IPS DF 6.9 (cell line): ENCODE data around the gene GOLGA8N.
"Not testable (repeated sequence)": the region's sequence is repeated elsewhere in the genome, so short reads cannot be mapped to it uniquely, and the experiment has no call there.

ENCODE experiments used
- DNase-seq: peaks from one replicate; pipeline ENCODE4 v3.0.0-alpha.2; 2013; ENCODE audit warnings: low read depth, low spot score
- H3K27ac ChIP-seq: one replicate; pipeline ENCODE4 v1.5.1; 2013; ENCODE audit warnings: low read length, control low read depth
- H3K27me3 ChIP-seq: 2 replicates; pipeline ENCODE4 v1.6.1; 2013; ENCODE audit warnings: mild to moderate bottlenecking, low read length; ENCODE audit not compliant: control insufficient read depth, insufficient read depth
- H3K36me3 ChIP-seq: 2 replicates; pipeline ENCODE4 v1.6.1; 2013; ENCODE audit warnings: low read length; ENCODE audit not compliant: control insufficient read depth, insufficient read depth
- H3K4me1 ChIP-seq: 2 replicates; pipeline ENCODE4 v1.6.1; 2013; ENCODE audit warnings: low read length; ENCODE audit not compliant: control insufficient read depth, insufficient read depth
- H3K4me3 ChIP-seq: 2 replicates; pipeline ENCODE4 v1.5.1; 2013; ENCODE audit warnings: mild to moderate bottlenecking, low read length
- H3K9me3 ChIP-seq: 2 replicates; pipeline ENCODE4 v1.6.1; 2013; ENCODE audit warnings: low read length, inconsistent platforms; ENCODE audit not compliant: control insufficient read depth, insufficient read depth
- WGBS: extraction: QIAGEN DNeasy Blood & Tissue Kit; methylation state at CpG from one replicate; pipeline ENCODE4 v1.1.7; 2013; ENCODE audit warnings: mixed read lengths, missing lambda C conversion rate; ENCODE audit not compliant: insufficient read length, insufficient coverage; 5-methylcytosine and 5-hydroxymethylcytosine counted together

GOLGA8N gene

DNA sequence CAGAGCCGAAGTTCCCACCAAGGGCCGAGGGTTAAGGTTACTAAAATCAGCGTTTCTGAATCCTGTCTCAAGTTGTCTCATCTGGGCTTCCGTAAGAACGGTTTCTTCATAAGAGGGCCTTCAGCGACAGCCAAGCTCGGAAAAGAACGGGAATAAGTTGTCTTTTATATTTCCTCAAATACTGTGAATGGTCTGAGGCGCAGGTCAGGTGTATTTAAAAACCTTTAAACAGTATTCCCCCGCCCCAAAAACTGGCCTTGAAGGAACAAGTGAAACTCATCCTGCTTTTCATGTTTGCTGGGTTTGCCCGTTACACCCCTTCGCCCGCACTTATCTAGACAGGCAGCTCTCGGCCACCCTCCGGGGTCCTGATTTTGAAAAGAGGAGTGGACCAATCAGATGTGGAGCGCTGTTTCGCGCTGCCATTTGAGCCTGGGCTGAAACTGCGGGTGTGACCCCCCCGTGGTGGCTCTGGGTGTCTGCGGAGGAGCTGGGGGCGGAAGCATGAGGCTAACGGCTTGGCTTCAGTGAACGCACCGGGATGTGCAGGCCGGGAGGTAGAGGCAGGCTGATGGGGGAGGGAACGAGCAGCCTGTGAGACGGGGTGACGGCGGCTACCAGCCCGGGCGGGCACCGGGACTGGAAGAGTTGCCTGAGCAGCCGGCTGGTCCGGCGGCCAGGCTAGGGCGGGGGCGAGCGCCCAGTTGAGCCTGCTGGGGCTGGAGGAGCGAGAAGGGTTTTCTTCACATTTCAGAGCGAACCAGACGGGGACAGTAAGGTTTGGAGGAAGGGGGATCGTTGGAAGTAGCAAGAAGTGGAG is 22.0 kb downstream of the GOLGA8N start, which contains the start of gene ARHGAP11A:
Gene ARHGAP11A (plus strand): TSS at position 454 of the 820 bp plus-strand sequence. CDS start 708 bp downstream, outside the sequence.
- peak within 1 kb of the TSS; percentile 61; the same call in 1 of the 2 replicates for H3K4me3 ChIP-seq
- no CpG with 5 or more reads among the region's 43 CpGs for WGBS
- not testable (repeated sequence) for H3K4me1 ChIP-seq, H3K36me3 ChIP-seq, H3K27me3 ChIP-seq, H3K9me3 ChIP-seq, H3K27ac ChIP-seq
- DNase-seq = peak; percentile 47

DNA sequence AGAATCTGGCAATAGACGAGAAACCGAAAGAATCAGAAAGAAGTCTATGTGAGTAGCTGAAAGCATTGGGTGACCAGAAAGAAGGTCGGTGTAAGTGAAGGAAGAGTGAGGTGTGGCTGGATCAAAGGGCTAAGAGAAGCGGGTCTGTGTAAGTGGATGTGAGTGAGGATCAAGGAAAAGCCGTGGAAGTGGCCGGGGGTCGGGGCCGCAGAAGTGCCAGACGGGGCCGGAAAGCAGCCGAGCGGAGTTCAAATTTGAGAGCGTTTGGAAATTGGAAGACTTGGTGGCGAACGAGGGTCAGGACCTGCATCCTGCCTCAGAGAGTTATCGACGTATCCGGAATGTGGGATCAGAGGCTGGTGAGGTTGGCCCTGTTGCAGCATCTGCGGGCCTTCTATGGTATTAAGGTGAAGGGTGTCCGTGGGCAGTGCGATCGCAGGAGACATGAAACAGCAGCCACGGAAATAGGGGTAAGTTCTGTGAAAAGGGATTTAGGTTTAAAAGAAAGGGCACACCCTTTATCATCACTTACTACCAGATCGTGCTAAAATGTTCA is 22.7 kb downstream of the GOLGA8N start:
- WGBS = no CpG with 5 or more reads among the region's 24 CpGs
- peak overlapping the region; percentile 61; the same call in 1 of the 2 replicates for H3K4me3 ChIP-seq
- H3K27me3 ChIP-seq, H3K36me3 ChIP-seq, H3K27ac ChIP-seq, H3K9me3 ChIP-seq, DNase-seq, H3K4me1 ChIP-seq: not testable (repeated sequence)

DNA sequence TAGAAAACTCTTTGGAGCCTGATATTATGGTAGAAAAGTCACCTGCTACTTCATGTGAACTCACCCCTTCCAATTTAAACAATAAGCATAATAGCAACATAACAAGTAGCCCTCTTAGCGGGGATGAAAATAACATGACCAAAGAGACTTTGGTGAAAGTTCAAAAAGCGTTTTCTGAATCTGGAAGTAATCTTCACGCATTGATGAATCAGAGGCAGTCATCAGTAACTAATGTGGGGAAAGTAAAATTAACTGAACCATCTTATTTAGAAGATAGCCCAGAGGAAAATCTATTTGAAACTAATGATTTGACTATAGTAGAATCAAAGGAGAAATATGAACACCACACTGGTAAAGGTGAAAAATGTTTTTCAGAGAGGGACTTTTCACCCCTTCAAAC is 43.2 kb downstream of the GOLGA8N start:
- DNase-seq = no peak
- H3K4me1 ChIP-seq = no peaks in the 10 kb centered on the region; the same call in 1 of the 2 replicates
- H3K9me3 ChIP-seq = no peaks in the 10 kb centered on the region
- H3K27ac ChIP-seq = no peak overlapping the region
- no peaks in the 10 kb centered on the region for H3K27me3 ChIP-seq
- H3K36me3 ChIP-seq = peaks cover 14% of the 10 kb centered on the region; the same call in 1 of the 2 replicates
- no CpG with 5 or more reads among the region's 3 CpGs for WGBS
- H3K4me3 ChIP-seq = no peak overlapping the region

DNA sequence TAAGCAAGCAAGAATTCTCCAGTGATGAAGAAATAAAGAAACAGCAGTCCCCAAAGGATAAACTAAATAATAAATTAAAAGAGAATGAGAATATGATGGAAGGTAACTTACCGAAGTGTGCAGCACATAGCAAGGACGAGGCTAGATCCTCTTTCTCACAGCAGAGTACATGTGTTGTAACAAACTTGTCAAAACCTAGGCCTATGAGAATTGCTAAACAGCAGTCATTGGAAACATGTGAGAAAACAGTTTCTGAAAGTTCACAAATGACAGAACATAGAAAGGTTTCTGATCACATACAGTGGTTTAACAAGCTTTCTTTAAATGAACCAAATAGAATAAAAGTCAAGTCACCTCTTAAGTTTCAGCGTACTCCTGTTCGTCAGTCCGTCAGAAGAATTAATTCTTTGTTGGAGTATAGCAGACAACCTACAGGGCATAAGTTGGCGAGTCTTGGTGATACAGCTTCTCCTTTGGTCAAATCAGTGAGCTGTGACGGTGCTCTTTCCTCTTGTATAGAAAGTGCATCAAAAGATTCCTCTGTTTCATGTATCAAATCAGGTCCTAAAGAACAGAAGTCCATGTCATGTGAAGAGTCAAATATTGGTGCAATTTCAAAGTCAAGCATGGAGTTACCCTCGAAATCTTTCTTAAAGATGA is 43.8 kb downstream of the GOLGA8N start:
- DNase-seq = no peak
- Histone ChIP-seq H3K4me3 (no peak overlapping the region), H3K4me1 (no peaks in the 10 kb centered on the region; the same call in 1 of the 2 replicates), H3K27me3 (no peaks in the 10 kb centered on the region), H3K27ac (no peak overlapping the region), H3K9me3 (no peaks in the 10 kb centered on the region), H3K36me3 (peaks cover 14% of the 10 kb centered on the region; the same call in 1 of the 2 replicates)
- no CpG with 5 or more reads among the region's 8 CpGs for WGBS

DNA sequence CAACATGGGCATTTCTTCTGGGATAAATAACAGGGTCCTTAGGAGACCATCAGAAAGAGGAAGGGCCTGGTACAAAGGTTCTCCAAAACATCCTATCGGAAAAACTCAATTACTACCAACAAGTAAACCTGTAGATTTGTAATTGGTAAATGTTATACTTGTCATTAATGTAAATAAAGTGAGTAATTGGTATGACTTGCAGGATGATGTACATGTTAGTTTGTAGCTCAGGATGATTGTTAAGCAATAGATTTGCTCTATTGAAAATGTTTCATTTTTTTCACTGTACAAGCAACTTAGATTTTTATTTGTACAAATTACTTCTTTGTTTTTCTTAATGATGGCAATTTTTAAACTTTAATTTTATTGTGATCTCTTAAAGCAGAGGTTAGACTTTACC is 44.4 kb downstream of the GOLGA8N start:
- no peaks in the 10 kb centered on the region for H3K9me3 ChIP-seq
- no peaks in the 10 kb centered on the region; the same call in 1 of the 2 replicates for H3K4me1 ChIP-seq
- no peak overlapping the region for H3K4me3 ChIP-seq
- H3K36me3 ChIP-seq = peaks cover 14% of the 10 kb centered on the region; the same call in 1 of the 2 replicates
- no peak for DNase-seq
- no peak overlapping the region for H3K27ac ChIP-seq
- WGBS = no CpG with 5 or more reads among the region's 1 CpG
- no peaks in the 10 kb centered on the region for H3K27me3 ChIP-seq

DNA sequence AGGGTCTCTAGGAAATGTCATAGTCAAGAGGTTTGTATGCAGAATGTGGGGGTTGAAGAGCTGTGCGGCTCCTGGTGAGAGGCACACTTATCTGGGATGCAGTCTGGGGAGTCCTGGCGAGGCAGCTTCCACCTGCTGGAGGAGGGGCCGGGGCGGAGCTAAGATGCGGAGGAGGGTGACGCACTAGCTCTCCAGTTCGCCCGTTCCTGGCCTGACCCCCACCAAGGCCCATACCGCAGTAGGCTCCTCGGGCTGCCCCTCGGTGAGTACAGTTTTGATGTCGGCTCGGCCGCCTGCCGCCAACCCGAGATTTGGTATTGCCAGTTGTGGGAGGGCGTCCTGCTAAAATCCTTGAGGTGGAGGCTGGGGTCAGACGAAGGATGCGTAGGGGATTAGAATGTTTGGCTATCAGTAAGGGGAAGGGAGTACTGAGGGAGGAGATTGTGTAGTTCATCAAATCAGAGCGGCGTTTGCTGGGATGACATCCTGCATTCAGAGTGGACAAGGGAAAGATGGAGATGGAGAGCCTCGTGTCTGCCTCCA is 48.3 kb downstream of the GOLGA8N start, which contains the start of gene SCG5:
Gene SCG5 (plus strand): TSS at position 194 of the 543 bp plus-strand sequence. CDS start 1,883 bp downstream, outside the sequence.
- Histone ChIP-seq H3K4me1 (no peaks in the 10 kb centered on the region; the same call in 1 of the 2 replicates), H3K36me3 (peaks cover 8% of the 10 kb centered on the region; the same call in 1 of the 2 replicates), H3K9me3 (no peaks in the 10 kb centered on the region), H3K27me3 (no peaks in the 10 kb centered on the region), H3K4me3 (peak within 1 kb of the TSS; percentile 57; the same call in 1 of the 2 replicates), H3K27ac (no peak within 1 kb of the TSS)
- WGBS = no CpG with 5 or more reads among the region's 22 CpGs
- DNase-seq = peak; percentile 63

DNA sequence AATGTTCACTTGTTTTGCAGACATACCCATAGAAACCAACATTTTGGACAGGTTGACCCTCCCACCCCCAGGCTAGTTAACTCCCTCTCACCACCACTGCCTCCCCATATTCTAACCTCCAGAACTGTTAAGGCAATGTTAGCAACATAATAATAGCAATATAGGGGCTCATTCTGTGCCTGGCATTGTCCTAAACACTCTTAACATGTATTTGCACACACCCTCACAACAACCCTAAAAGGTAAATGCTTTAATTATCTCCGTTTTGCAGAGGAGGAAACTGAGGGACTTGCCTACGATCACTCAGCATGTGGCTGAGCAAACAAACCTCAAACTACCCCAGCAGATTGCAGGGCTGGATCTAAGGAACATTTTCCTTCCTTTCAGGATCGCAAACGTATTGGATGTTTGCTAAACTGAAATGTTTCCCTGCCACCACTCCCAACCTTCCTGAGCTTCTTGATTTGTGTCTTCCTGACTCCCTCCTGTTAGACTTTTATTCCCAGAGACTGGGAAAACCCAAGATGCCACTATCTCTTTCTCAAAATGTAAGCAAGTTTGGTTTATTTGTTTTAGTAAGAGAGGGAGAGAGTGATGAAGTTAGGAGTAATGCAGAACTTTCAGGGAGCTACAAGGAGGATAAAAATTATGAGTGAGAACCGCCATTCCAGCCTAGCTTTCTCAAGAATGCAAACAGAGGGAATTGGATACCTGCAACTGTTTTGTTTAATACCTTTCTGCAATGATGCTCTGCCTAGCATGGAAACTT is 49.6 kb downstream of the GOLGA8N start:
- no peak overlapping the region for H3K4me3 ChIP-seq
- no peak for DNase-seq

DNA sequence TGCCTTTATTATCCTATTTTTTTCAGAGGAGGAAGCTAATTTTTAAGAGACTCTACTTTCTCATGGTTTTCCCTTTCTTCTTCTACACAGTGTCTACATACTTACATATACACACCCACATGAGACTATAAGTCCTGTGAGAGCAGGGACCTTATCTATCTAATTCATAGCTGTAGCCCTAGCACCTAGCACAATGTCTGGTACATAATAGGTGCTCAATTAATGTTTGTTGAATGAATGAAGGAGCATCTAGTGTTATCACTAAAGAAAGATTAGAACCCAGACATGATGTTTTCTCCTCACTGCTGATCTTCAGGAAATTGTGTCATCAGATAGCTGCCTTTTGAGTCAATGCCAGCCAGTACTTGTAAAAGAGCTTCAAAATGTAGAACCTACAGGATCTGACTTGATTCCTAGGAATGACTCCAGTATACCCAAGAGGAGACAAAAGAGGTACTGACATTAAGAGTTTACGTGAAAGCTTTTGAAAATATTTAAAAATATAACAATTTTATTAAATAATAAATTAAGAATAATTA is 50.7 kb downstream of the GOLGA8N start:
- no peaks in the 10 kb centered on the region; the same call in 1 of the 2 replicates for H3K4me1 ChIP-seq
- H3K4me3 ChIP-seq = no peak overlapping the region
- no peak overlapping the region for H3K27ac ChIP-seq
- WGBS = no CpG with 5 or more reads among the region's 1 CpG
- H3K9me3 ChIP-seq = no peaks in the 10 kb centered on the region
- H3K27me3 ChIP-seq = no peaks in the 10 kb centered on the region
- no peak for DNase-seq
- H3K36me3 ChIP-seq = no peaks in the 10 kb centered on the region

More for the DNA sequence above, 49.6 kb downstream of the GOLGA8N start:
- no peak overlapping the region for H3K27ac ChIP-seq
- no peaks in the 10 kb centered on the region for H3K27me3 ChIP-seq
- no peaks in the 10 kb centered on the region for H3K9me3 ChIP-seq
- WGBS = no CpG with 5 or more reads among the region's 5 CpGs
- H3K36me3 ChIP-seq = no peaks in the 10 kb centered on the region
- H3K4me1 ChIP-seq = no peaks in the 10 kb centered on the region; the same call in 1 of the 2 replicates

DNA sequence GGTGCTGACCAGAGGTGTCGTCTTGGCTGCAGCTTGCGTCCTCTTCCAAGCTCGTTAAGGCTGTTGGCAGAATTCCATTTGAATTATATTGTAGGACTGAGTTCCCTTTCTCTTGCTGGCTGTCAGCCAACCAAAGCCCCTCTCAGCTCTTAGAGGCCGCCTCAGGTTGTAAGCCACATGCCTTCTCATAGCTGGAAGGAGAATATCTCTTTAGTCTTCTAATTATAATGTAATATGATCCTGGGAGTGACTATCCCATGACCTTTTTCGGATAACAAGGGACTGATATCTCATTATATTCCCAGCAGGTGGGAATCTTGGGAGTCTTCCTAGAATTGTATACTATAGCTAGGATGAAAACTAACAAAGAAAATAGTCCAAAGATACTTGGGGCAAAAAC is 53.0 kb downstream of the GOLGA8N start:
- no peaks in the 10 kb centered on the region; the same call in 1 of the 2 replicates for H3K4me1 ChIP-seq

More for the DNA sequence above, 53.0 kb downstream of the GOLGA8N start:
- no peaks in the 10 kb centered on the region for H3K27me3 ChIP-seq
- no peak overlapping the region for H3K4me3 ChIP-seq
- H3K27ac ChIP-seq = no peak overlapping the region
- no CpG with 5 or more reads among the region's 5 CpGs for WGBS
- H3K9me3 ChIP-seq = no peaks in the 10 kb centered on the region
- no peaks in the 10 kb centered on the region for H3K36me3 ChIP-seq
- DNase-seq = no peak
